ENCODE measurements around the gene RARA. TPM values are rescaled to one million over a fixed set of nuclear protein-coding genes. Genes with fewer than 3 reads are reported as not detected.

RARA gene
- total RNA-seq, 1 donor from 2014 or later: 72.5 TPM

DNA sequence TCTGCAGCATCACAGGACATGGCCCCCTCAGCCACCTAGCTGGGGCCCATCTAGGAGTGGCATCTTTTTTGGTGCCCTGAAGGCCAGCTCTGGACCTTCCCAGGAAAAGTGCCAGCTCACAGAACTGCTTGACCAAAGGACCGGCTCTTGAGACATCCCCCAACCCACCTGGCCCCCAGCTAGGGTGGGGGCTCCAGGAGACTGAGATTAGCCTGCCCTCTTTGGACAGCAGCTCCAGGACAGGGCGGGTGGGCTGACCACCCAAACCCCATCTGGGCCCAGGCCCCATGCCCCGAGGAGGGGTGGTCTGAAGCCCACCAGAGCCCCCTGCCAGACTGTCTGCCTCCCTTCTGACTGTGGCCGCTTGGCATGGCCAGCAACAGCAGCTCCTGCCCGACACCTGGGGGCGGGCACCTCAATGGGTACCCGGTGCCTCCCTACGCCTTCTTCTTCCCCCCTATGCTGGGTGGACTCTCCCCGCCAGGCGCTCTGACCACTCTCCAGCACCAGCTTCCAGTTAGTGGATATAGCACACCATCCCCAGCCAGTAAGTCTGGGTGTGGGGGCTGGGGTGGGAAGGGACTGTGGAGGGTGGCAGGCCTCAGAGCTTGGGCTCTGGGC is 22.0 kb downstream of the RARA start:
- no peak for DNase-seq

GRCh38 chr17:40331743-40332641 is 23.0 kb downstream of the RARA start:
- no peaks in the 10 kb centered on the region for H3K27me3 Mint-ChIP-seq

More for the DNA sequence above, 22.0 kb downstream of the RARA start:
- H3K27me3 Mint-ChIP-seq: no peaks in the 10 kb centered on the region
- intact Hi-C loops (cut with micrococcal nuclease): no loop called here
- ChIA-PET POLR2A (interaction anchor here (0.6 to 2.1 kb wide), 4 partner anchors 8 to 235 kb away, joined by 3 to 10 read pairs (median 5); no protein-coding TSS in a partner anchor), CTCF (interaction anchor here (0.8 to 1.8 kb wide), 4 partner anchors 14 to 28 kb away, joined by 3 to 10 read pairs (median 4); no protein-coding TSS in a partner anchor)
- H3K36me3 Mint-ChIP-seq (ENCODE audit: low read depth): peaks cover 36% of the 10 kb centered on the region
- peak overlapping the region; percentile 63 for H3K27ac Mint-ChIP-seq
- TF ChIP-seq, protein P1, sequence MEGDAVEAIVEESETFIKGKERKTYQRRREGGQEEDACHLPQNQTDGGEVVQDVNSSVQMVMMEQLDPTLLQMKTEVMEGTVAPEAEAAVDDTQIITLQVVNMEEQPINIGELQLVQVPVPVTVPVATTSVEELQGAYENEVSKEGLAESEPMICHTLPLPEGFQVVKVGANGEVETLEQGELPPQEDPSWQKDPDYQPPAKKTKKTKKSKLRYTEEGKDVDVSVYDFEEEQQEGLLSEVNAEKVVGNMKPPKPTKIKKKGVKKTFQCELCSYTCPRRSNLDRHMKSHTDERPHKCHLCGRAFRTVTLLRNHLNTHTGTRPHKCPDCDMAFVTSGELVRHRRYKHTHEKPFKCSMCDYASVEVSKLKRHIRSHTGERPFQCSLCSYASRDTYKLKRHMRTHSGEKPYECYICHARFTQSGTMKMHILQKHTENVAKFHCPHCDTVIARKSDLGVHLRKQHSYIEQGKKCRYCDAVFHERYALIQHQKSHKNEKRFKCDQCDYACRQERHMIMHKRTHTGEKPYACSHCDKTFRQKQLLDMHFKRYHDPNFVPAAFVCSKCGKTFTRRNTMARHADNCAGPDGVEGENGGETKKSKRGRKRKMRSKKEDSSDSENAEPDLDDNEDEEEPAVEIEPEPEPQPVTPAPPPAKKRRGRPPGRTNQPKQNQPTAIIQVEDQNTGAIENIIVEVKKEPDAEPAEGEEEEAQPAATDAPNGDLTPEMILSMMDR (IDR thresholded peaks at IDR 0.05): no peak
- no peaks in the 10 kb centered on the region for H3K9me3 Mint-ChIP-seq
- peak overlapping the region; percentile 39 for H3K4me3 Mint-ChIP-seq
- H3K4me1 Mint-ChIP-seq: peaks cover 87% of the 10 kb centered on the region
- no peak for ATAC-seq (ENCODE audit: low read depth)

DNA sequence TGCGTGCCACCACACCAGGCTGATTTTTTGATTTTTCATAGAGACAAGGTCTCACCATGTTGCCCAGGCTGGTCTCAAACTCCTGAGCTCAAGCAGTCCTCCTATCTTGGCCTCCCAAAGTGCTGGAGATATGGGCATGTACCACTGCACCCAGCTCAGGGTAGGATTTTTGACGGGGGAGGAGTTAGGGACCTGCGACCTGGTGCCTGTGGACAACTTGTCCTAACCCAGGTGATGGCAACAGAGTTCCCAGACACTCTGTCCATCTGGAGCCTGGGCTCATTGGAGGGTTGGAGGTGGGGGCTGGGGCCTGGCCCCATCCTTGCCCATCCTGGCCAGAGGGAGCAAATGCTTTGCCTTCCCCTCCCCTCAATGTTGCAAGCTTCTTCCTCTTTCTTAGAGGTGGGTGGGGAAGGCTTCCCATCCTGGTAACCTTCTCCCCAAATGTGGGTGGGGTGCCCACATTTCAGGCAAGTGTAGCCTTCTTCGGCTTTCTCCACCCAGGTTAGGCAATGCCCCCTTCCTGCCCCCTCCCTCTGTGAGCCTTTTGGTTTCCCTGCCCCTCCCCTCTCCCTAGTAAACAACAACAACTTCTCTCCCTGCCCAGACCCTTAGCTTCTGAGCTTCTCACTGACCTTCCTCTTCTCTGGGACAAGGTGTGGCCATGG is 24.9 kb downstream of the RARA start:
- ATAC-seq (ENCODE audit: low read depth) (no peak), DNase-seq (no peak)
- peak overlapping the region; percentile 53 for H3K4me3 Mint-ChIP-seq
- peak overlapping the region; percentile 60 for H3K27ac Mint-ChIP-seq
- TF ChIP-seq, protein P1 (IDR thresholded peaks at IDR 0.05): no peak
- H3K9me3 Mint-ChIP-seq: no peaks in the 10 kb centered on the region
- H3K4me1 Mint-ChIP-seq: peaks cover 72% of the 10 kb centered on the region
- H3K36me3 Mint-ChIP-seq (ENCODE audit: low read depth): peaks cover 39% of the 10 kb centered on the region
- ChIA-PET CTCF (no interaction called here), POLR2A (interaction anchor here (0.6 to 1.2 kb wide), 8 partner anchors 9 to 74 kb away, joined by 3 to 8 read pairs (median 3); no protein-coding TSS in a partner anchor)
- no peaks in the 10 kb centered on the region for H3K27me3 Mint-ChIP-seq
- intact Hi-C loops (cut with micrococcal nuclease): no loop called here

More at GRCh38 chr17:40331743-40332641, 23.0 kb downstream of the RARA start:
- CTCF ChIA-PET: interaction anchor here (0.7 to 1.8 kb wide), 4 partner anchors 23 to 1798 kb away, joined by 3 to 10 read pairs (median 4); no protein-coding TSS in a partner anchor
- TF ChIP-seq, protein P1 (IDR thresholded peaks at IDR 0.05): no peak
- peaks cover 78% of the 10 kb centered on the region for H3K4me1 Mint-ChIP-seq
- DNase-seq (no peak), ATAC-seq (ENCODE audit: low read depth) (no peak)
- H3K36me3 Mint-ChIP-seq (ENCODE audit: low read depth): peaks cover 34% of the 10 kb centered on the region
- H3K4me3 Mint-ChIP-seq: no peak overlapping the region
- intact Hi-C loops (cut with micrococcal nuclease): no loop called here
- no peaks in the 10 kb centered on the region for H3K9me3 Mint-ChIP-seq
- H3K27ac Mint-ChIP-seq: peak overlapping the region; percentile 50
- POLR2A ChIA-PET: interaction anchor here (0.6 to 2.1 kb wide), 3 partner anchors 9 to 31 kb away, joined by 3 to 10 read pairs (median 3); no protein-coding TSS in a partner anchor

DNA sequence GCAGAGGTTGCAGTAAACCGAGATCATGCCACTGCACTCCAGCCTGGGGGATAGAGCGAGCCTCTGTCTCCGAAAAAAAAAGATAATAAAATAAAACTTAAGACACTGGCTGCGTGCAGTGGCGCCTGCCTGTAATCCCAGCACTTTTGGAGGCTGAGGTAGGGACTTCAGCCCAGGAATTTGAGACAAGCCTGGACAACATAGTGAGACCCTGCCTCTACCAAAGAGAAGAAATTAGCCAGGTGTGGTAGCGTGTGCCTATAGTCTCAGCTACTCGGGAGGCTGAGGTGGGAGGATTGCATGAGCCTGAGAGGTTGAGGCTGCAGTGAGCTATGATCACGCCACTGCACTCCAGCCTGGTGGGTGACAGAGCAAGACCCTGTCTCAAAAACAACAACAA is 26.6 kb downstream of the RARA start:
- POLR2A ChIA-PET: no interaction called here
- DNase-seq: no peak

More for the DNA sequence above, 26.6 kb downstream of the RARA start:
- H3K27me3 Mint-ChIP-seq: no peaks in the 10 kb centered on the region
- ATAC-seq (ENCODE audit: low read depth): no peak
- H3K36me3 Mint-ChIP-seq (ENCODE audit: low read depth): peaks cover 48% of the 10 kb centered on the region
- TF ChIP-seq, protein P1 (IDR thresholded peaks at IDR 0.05): no peak
- H3K9me3 Mint-ChIP-seq: no peaks in the 10 kb centered on the region
- CTCF ChIA-PET: no interaction called here
- H3K4me3 Mint-ChIP-seq: no peak overlapping the region
- intact Hi-C loops (cut with micrococcal nuclease): no loop called here
- H3K4me1 Mint-ChIP-seq: peaks cover 73% of the 10 kb centered on the region
- no peak overlapping the region for H3K27ac Mint-ChIP-seq
